ENCODE data around the gene VDAC1. TPM values are rescaled to one million over a fixed set of nuclear protein-coding genes. Genes with fewer than 3 reads are reported as not detected.
"Not testable (repeated sequence)": the region's sequence is repeated elsewhere in the genome, so short reads cannot be mapped to it uniquely, and the experiment has no call there.

Gene VDAC1
- total RNA-seq, 1 donor from 2014 or later, result 218 TPM

- Mint-ChIP-seq H3K9me3 (no peaks in the 10 kb centered on the region), H3K4me3 (no peak overlapping the region), H3K36me3 (ENCODE audit: low read depth) (no peaks in the 10 kb centered on the region), H3K4me1 (no peaks in the 10 kb centered on the region), H3K27ac (ENCODE audit: unreplicated experiment) (no peak overlapping the region), H3K27me3 (ENCODE audit: low read depth) (no peaks in the 10 kb centered on the region)
- TF ChIP-seq CTCF (conservative IDR thresholded peaks at IDR 0.05), result no peak
- DNase-seq (ENCODE audit: low read depth, low spot score), result no peak
These were observed 65.1 kb downstream of the VDAC1 start for GRCh38 chr5:133939668-133940067.

- no peak overlapping the region for H3K4me3 Mint-ChIP-seq
- TF ChIP-seq CTCF (conservative IDR thresholded peaks at IDR 0.05), result no peak
- no peaks in the 10 kb centered on the region for H3K27me3 Mint-ChIP-seq (ENCODE audit: low read depth)
- H3K9me3 Mint-ChIP-seq, result no peaks in the 10 kb centered on the region
- H3K36me3 Mint-ChIP-seq (ENCODE audit: low read depth), result no peaks in the 10 kb centered on the region
- no peaks in the 10 kb centered on the region for H3K4me1 Mint-ChIP-seq
- H3K27ac Mint-ChIP-seq (ENCODE audit: unreplicated experiment), result no peak overlapping the region
- no peak for DNase-seq (ENCODE audit: low read depth, low spot score)
These were observed 65.8 kb downstream of the VDAC1 start for GRCh38 chr5:133938929-133939328.

- H3K27ac Mint-ChIP-seq (ENCODE audit: unreplicated experiment), result no peak overlapping the region
- H3K4me3 Mint-ChIP-seq, result no peak overlapping the region
These were observed 66.5 kb downstream of the VDAC1 start for GRCh38 chr5:133938039-133938821.

GRCh38 chr5:133937628-133938027, 67.1 kb downstream of the VDAC1 start:
- not testable (repeated sequence) for H3K27ac Mint-ChIP-seq (ENCODE audit: unreplicated experiment); DNase-seq (ENCODE audit: low read depth, low spot score); H3K4me1 Mint-ChIP-seq; H3K36me3 Mint-ChIP-seq (ENCODE audit: low read depth); H3K4me3 Mint-ChIP-seq; H3K9me3 Mint-ChIP-seq; H3K27me3 Mint-ChIP-seq (ENCODE audit: low read depth)

More at GRCh38 chr5:133938039-133938821, 66.5 kb downstream of the VDAC1 start:
- DNase-seq (ENCODE audit: low read depth, low spot score), result no peak
- Mint-ChIP-seq H3K27me3 (ENCODE audit: low read depth) (no peaks in the 10 kb centered on the region), H3K9me3 (no peaks in the 10 kb centered on the region), H3K36me3 (ENCODE audit: low read depth) (no peaks in the 10 kb centered on the region), H3K4me1 (no peaks in the 10 kb centered on the region)
- TF ChIP-seq CTCF (conservative IDR thresholded peaks at IDR 0.05), result no peak

- Mint-ChIP-seq H3K27ac (ENCODE audit: unreplicated experiment) (no peak overlapping the region), H3K27me3 (ENCODE audit: low read depth) (no peaks in the 10 kb centered on the region), H3K4me3 (no peak overlapping the region), H3K9me3 (no peaks in the 10 kb centered on the region), H3K36me3 (ENCODE audit: low read depth) (no peaks in the 10 kb centered on the region), H3K4me1 (no peaks in the 10 kb centered on the region)
- no peak for DNase-seq (ENCODE audit: low read depth, low spot score)
- no peak for TF ChIP-seq CTCF (conservative IDR thresholded peaks at IDR 0.05)
These were observed 68.1 kb downstream of the VDAC1 start for GRCh38 chr5:133936651-133937015.

- DNase-seq (ENCODE audit: low read depth, low spot score); H3K27ac Mint-ChIP-seq (ENCODE audit: unreplicated experiment); H3K27me3 Mint-ChIP-seq (ENCODE audit: low read depth); H3K9me3 Mint-ChIP-seq; H3K4me1 Mint-ChIP-seq; H3K4me3 Mint-ChIP-seq; H3K36me3 Mint-ChIP-seq (ENCODE audit: low read depth): not testable (repeated sequence)
These were observed 68.7 kb downstream of the VDAC1 start for GRCh38 chr5:133935991-133936650.
